ENCODE data around the gene PDPK1. TPM values are rescaled to one million over a fixed set of nuclear protein-coding genes. Genes with fewer than 3 reads are reported as not detected.

PDPK1 gene
- total RNA-seq, 1 donor from 2014 or later: 74.4 TPM

- H3K27ac ChIP-seq: peak overlapping the region; percentile 33
- peaks cover 40% of the 10 kb centered on the region for H3K4me1 ChIP-seq
- no peaks in the 10 kb centered on the region for H3K9me3 ChIP-seq
- no peak overlapping the region for H3K4me3 ChIP-seq
- TF ChIP-seq CTCF (IDR thresholded peaks at IDR 0.05): no peak
- DNase-seq (no peak), ATAC-seq (peak; percentile 65 to 84)
- H3K27me3 ChIP-seq (ENCODE audit: low read depth): no peaks in the 10 kb centered on the region
- intact Hi-C loops (cut with DNase I): no loop called here
- peaks cover 26% of the 10 kb centered on the region for H3K36me3 ChIP-seq
Measured at GRCh38 chr16:2494616-2495015, 43.2 kb upstream of the PDPK1 start.

GRCh38 chr16:2495041-2495440 lies 42.8 kb upstream of the PDPK1 start:
- Histone ChIP-seq H3K4me1 (peaks cover 42% of the 10 kb centered on the region), H3K36me3 (peaks cover 28% of the 10 kb centered on the region), H3K27ac (peak overlapping the region; percentile 24), H3K4me3 (no peak overlapping the region), H3K27me3 (ENCODE audit: low read depth) (no peaks in the 10 kb centered on the region), H3K9me3 (no peaks in the 10 kb centered on the region)
- ATAC-seq: no peak
- intact Hi-C loops (cut with DNase I): no loop called here
- DNase-seq: no peak
- TF ChIP-seq CTCF (IDR thresholded peaks at IDR 0.05): no peak

GRCh38 chr16:2496223-2497115 lies 41.4 kb upstream of the PDPK1 start:
- H3K36me3 ChIP-seq: peaks cover 34% of the 10 kb centered on the region
- TF ChIP-seq CTCF (IDR thresholded peaks at IDR 0.05): no peak
- no peaks in the 10 kb centered on the region for H3K27me3 ChIP-seq (ENCODE audit: low read depth)
- ATAC-seq (no peak), DNase-seq (no peak)
- peaks cover 49% of the 10 kb centered on the region for H3K4me1 ChIP-seq
- no peak overlapping the region for H3K27ac ChIP-seq
- intact Hi-C loops (cut with DNase I): no loop called here
- no peaks in the 10 kb centered on the region for H3K9me3 ChIP-seq
- no peak overlapping the region for H3K4me3 ChIP-seq

- Histone ChIP-seq H3K9me3 (no peaks in the 10 kb centered on the region), H3K4me1 (peaks cover 56% of the 10 kb centered on the region), H3K27ac (peak overlapping the region; percentile 32), H3K4me3 (no peak overlapping the region), H3K36me3 (peaks cover 34% of the 10 kb centered on the region), H3K27me3 (ENCODE audit: low read depth) (no peaks in the 10 kb centered on the region)
- ATAC-seq: peak in 1 of 2 donors; percentile 19
- no peak for TF ChIP-seq CTCF (IDR thresholded peaks at IDR 0.05)
- intact Hi-C loops (cut with DNase I): no loop called here
- DNase-seq: peak; percentile 70
Measured at GRCh38 chr16:2497116-2497630, 40.6 kb upstream of the PDPK1 start.

- ATAC-seq: no peak
- no peak overlapping the region for H3K4me3 ChIP-seq
- no peak for DNase-seq
- no peak for TF ChIP-seq CTCF (IDR thresholded peaks at IDR 0.05)
- intact Hi-C loops (cut with DNase I): no loop called here
- H3K36me3 ChIP-seq: peaks cover 34% of the 10 kb centered on the region
- no peaks in the 10 kb centered on the region for H3K27me3 ChIP-seq (ENCODE audit: low read depth)
- peaks cover 64% of the 10 kb centered on the region for H3K4me1 ChIP-seq
- H3K9me3 ChIP-seq: no peaks in the 10 kb centered on the region
- peak overlapping the region; percentile 32 for H3K27ac ChIP-seq
Measured at GRCh38 chr16:2497695-2498484, 39.9 kb upstream of the PDPK1 start.
